ENCODE results near the gene ITPK1.

The ITPK1 gene

GRCh38 chr14:93114068-93114710 lies 1.5 kb downstream of the ITPK1 start:
- TF ChIP-seq FOXP2 (optimal IDR thresholded peaks at IDR 0.05; ENCODE audit: borderline replicate concordance, extremely low read depth, extremely low read length, insufficient read depth) (no peak), TAF1 (IDR thresholded peaks at IDR 0.05; ENCODE audit: borderline replicate concordance, insufficient read depth, low read length) (no peak), SIN3A (IDR thresholded peaks at IDR 0.05; ENCODE audit: borderline replicate concordance, insufficient read depth, low read length) (no peak), POLR2AphosphoS5 (IDR thresholded peaks at IDR 0.05; ENCODE audit: low read depth, low read length) (no peak)
- TF ChIP-seq, protein P1, sequence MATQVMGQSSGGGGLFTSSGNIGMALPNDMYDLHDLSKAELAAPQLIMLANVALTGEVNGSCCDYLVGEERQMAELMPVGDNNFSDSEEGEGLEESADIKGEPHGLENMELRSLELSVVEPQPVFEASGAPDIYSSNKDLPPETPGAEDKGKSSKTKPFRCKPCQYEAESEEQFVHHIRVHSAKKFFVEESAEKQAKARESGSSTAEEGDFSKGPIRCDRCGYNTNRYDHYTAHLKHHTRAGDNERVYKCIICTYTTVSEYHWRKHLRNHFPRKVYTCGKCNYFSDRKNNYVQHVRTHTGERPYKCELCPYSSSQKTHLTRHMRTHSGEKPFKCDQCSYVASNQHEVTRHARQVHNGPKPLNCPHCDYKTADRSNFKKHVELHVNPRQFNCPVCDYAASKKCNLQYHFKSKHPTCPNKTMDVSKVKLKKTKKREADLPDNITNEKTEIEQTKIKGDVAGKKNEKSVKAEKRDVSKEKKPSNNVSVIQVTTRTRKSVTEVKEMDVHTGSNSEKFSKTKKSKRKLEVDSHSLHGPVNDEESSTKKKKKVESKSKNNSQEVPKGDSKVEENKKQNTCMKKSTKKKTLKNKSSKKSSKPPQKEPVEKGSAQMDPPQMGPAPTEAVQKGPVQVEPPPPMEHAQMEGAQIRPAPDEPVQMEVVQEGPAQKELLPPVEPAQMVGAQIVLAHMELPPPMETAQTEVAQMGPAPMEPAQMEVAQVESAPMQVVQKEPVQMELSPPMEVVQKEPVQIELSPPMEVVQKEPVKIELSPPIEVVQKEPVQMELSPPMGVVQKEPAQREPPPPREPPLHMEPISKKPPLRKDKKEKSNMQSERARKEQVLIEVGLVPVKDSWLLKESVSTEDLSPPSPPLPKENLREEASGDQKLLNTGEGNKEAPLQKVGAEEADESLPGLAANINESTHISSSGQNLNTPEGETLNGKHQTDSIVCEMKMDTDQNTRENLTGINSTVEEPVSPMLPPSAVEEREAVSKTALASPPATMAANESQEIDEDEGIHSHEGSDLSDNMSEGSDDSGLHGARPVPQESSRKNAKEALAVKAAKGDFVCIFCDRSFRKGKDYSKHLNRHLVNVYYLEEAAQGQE (IDR thresholded peaks at IDR 0.05; ENCODE audit: insufficient read depth in 1 of 2, low read depth in 2 of 2, low read length in 2 of 2): no peak

GRCh38 chr14:93113678-93114067 lies 2.1 kb downstream of the ITPK1 start:
- TF ChIP-seq FOXP2 (optimal IDR thresholded peaks at IDR 0.05; ENCODE audit: borderline replicate concordance, extremely low read depth, extremely low read length, insufficient read depth): no peak
- no peak for TF ChIP-seq TAF1 (IDR thresholded peaks at IDR 0.05; ENCODE audit: borderline replicate concordance, insufficient read depth, low read length)
- TF ChIP-seq SIN3A (IDR thresholded peaks at IDR 0.05; ENCODE audit: borderline replicate concordance, insufficient read depth, low read length): no peak
- TF ChIP-seq, protein P1 (IDR thresholded peaks at IDR 0.05; ENCODE audit: insufficient read depth in 1 of 2, low read depth in 2 of 2, low read length in 2 of 2): no peak
- no peak for TF ChIP-seq POLR2AphosphoS5 (IDR thresholded peaks at IDR 0.05; ENCODE audit: low read depth, low read length)

DNA sequence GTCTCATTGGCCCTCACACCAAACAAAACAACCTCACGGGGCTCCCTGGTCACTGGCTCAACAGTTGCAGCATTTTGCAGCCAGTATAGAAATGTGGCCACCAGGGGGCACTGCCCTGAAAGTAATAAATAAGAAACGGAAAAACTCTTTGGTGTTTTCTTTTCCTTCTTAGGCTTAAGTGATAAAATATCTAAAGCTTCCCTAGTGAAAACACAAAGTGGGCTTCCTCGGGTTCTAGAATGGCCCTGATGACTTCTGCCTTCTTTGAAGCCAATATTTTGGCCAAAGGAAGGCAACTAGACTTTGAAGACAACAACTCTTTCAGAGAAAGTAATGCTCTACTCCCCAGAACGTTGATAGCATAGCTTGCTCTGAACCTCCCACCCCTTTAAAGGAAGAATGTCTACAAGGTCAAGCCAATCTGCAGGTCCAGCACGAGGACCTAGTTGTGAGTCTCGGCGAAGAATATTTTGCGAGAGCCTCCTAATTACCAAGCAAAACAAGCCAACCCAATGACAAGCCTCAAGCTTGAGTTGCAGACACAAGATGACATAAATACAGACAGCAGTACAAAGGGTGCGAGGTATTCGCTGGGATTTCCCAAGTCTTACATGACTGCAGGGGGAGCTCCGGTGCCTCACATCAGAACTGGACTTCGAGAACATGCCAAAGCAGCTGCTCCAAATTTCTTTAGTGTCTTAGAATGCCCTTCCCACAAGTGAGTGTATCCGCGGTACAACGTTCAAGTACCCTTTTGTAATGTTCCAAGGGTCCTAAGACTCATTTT lies 2.6 kb downstream of the ITPK1 start:
- TF ChIP-seq POLR2AphosphoS5 (IDR thresholded peaks at IDR 0.05; ENCODE audit: low read depth, low read length) (no peak), SIN3A (IDR thresholded peaks at IDR 0.05; ENCODE audit: borderline replicate concordance, insufficient read depth, low read length) (no peak), TAF1 (IDR thresholded peaks at IDR 0.05; ENCODE audit: borderline replicate concordance, insufficient read depth, low read length) (no peak), FOXP2 (optimal IDR thresholded peaks at IDR 0.05; ENCODE audit: borderline replicate concordance, extremely low read depth, extremely low read length, insufficient read depth) (no peak)
- TF ChIP-seq, protein P1 (IDR thresholded peaks at IDR 0.05; ENCODE audit: insufficient read depth in 1 of 2, low read depth in 2 of 2, low read length in 2 of 2): no peak

- no peak for TF ChIP-seq FOXP2 (optimal IDR thresholded peaks at IDR 0.05; ENCODE audit: borderline replicate concordance, extremely low read depth, extremely low read length, insufficient read depth)
- TF ChIP-seq, protein P1 (IDR thresholded peaks at IDR 0.05; ENCODE audit: insufficient read depth in 1 of 2, low read depth in 2 of 2, low read length in 2 of 2): no peak
- no peak for TF ChIP-seq SIN3A (IDR thresholded peaks at IDR 0.05; ENCODE audit: borderline replicate concordance, insufficient read depth, low read length)
- no peak for TF ChIP-seq TAF1 (IDR thresholded peaks at IDR 0.05; ENCODE audit: borderline replicate concordance, insufficient read depth, low read length)
- TF ChIP-seq POLR2AphosphoS5 (IDR thresholded peaks at IDR 0.05; ENCODE audit: low read depth, low read length): no peak
Observed at GRCh38 chr14:93110856-93111419, 4.8 kb downstream of the ITPK1 start.

Measured in PFSK-1 (cell line).